ENCODE measurements around the gene KIF11. TPM values are rescaled to one million over a fixed set of nuclear protein-coding genes. Genes with fewer than 3 reads are reported as not detected.
A peak's percentile ranks its signal among the peaks of the same experiment; 100 is the strongest.
"Not testable (repeated sequence)": the region's sequence is repeated elsewhere in the genome, so short reads cannot be mapped to it uniquely, and the experiment has no call there.

KIF11 gene
- total RNA-seq, 1 experiment from 2014 or later, result 42.6 TPM

- no peak for DNase-seq (ENCODE audit: low spot score)
Observed at GRCh38 chr10:92590623-92591549, 2.0 kb upstream of the KIF11 start.

GRCh38 chr10:92591550-92592022 lies 1.3 kb upstream of the KIF11 start:
- DNase-seq (ENCODE audit: low spot score), result peak; percentile 59

GRCh38 chr10:92593619-92594588 lies 974 bp downstream of the KIF11 start:
- no peak for DNase-seq (ENCODE audit: low spot score)

GRCh38 chr10:92595505-92595904 lies 2.6 kb downstream of the KIF11 start:
- DNase-seq (ENCODE audit: low spot score), result no peak

GRCh38 chr10:92598321-92598720 lies 5.4 kb downstream of the KIF11 start:
- no peak for DNase-seq (ENCODE audit: low spot score)

GRCh38 chr10:92604841-92605240 lies 11.9 kb downstream of the KIF11 start:
- DNase-seq (ENCODE audit: low spot score), result no peak

GRCh38 chr10:92615515-92615914 lies 22.6 kb downstream of the KIF11 start:
- DNase-seq (ENCODE audit: low spot score), result no peak

- no peak for DNase-seq (ENCODE audit: low spot score)
Observed at GRCh38 chr10:92619368-92619767, 26.4 kb downstream of the KIF11 start.

- no peak for DNase-seq (ENCODE audit: low spot score)
Observed at GRCh38 chr10:92627845-92628480, 35.0 kb downstream of the KIF11 start.

GRCh38 chr10:92629945-92630344 lies 37.0 kb downstream of the KIF11 start:
- no peak for DNase-seq (ENCODE audit: low spot score)

- DNase-seq (ENCODE audit: low spot score), result no peak
Observed at GRCh38 chr10:92638037-92638436, 45.1 kb downstream of the KIF11 start.

GRCh38 chr10:92640107-92640506 lies 47.2 kb downstream of the KIF11 start:
- DNase-seq (ENCODE audit: low spot score), result no peak

GRCh38 chr10:92641492-92641891 lies 48.6 kb downstream of the KIF11 start:
- DNase-seq (ENCODE audit: low spot score), result no peak

- DNase-seq (ENCODE audit: low spot score), result no peak
Observed at GRCh38 chr10:92644921-92645320, 52.0 kb downstream of the KIF11 start.

GRCh38 chr10:92650864-92651263 lies 57.9 kb downstream of the KIF11 start:
- DNase-seq (ENCODE audit: low spot score), result not testable (repeated sequence)

- no peak for DNase-seq (ENCODE audit: low spot score)
Observed at GRCh38 chr10:92655426-92655825, 62.5 kb downstream of the KIF11 start.

- DNase-seq (ENCODE audit: low spot score), result no peak
Observed at GRCh38 chr10:92656266-92656961, 63.5 kb downstream of the KIF11 start.

GRCh38 chr10:92657024-92657423 lies 64.1 kb downstream of the KIF11 start:
- peak; percentile 14 for DNase-seq (ENCODE audit: low spot score)

- DNase-seq (ENCODE audit: low spot score), result no peak
Observed at GRCh38 chr10:92662848-92663247, 69.9 kb downstream of the KIF11 start.

- DNase-seq (ENCODE audit: low spot score), result no peak
Observed at GRCh38 chr10:92664322-92664721, 71.4 kb downstream of the KIF11 start.

GRCh38 chr10:92667078-92667477 lies 74.1 kb downstream of the KIF11 start:
- no peak for DNase-seq (ENCODE audit: low spot score)
